ENCODE data around the gene CPLANE1.

The CPLANE1 gene

GRCh38 chr5:37172957-37173356 lies 76.2 kb downstream of the CPLANE1 start:
- TF ChIP-seq MYC (IDR thresholded peaks at IDR 0.05; ENCODE audit: low read depth, low read length) = no peak
- no peak for TF ChIP-seq CTCF (IDR thresholded peaks at IDR 0.05; ENCODE audit: low read depth, low read length)
- no peak for TF ChIP-seq POLR2A (IDR thresholded peaks at IDR 0.05; ENCODE audit: extremely low read depth, insufficient read length)
- no peak for TF ChIP-seq MAX (IDR thresholded peaks at IDR 0.05; ENCODE audit: low read depth, low read length)
- no peak for DNase-seq (ENCODE audit: low read depth)
- H3K4me3 ChIP-seq (ENCODE audit: low read depth, low read length) = no peak overlapping the region

- H3K4me3 ChIP-seq (ENCODE audit: low read depth, low read length) = no peak overlapping the region
- no peak for DNase-seq (ENCODE audit: low read depth)
- TF ChIP-seq CTCF (IDR thresholded peaks at IDR 0.05; ENCODE audit: low read depth, low read length) = no peak
- TF ChIP-seq MYC (IDR thresholded peaks at IDR 0.05; ENCODE audit: low read depth, low read length) = no peak
- TF ChIP-seq POLR2A (IDR thresholded peaks at IDR 0.05; ENCODE audit: extremely low read depth, insufficient read length) = no peak
- no peak for TF ChIP-seq MAX (IDR thresholded peaks at IDR 0.05; ENCODE audit: low read depth, low read length)
Measured at GRCh38 chr5:37170856-37171255, 78.3 kb downstream of the CPLANE1 start.

GRCh38 chr5:37166197-37166596 lies 83.0 kb downstream of the CPLANE1 start:
- DNase-seq (ENCODE audit: low read depth) = no peak
- H3K4me3 ChIP-seq (ENCODE audit: low read depth, low read length) = no peak overlapping the region
- TF ChIP-seq MAX (IDR thresholded peaks at IDR 0.05; ENCODE audit: low read depth, low read length) = no peak
- TF ChIP-seq CTCF (IDR thresholded peaks at IDR 0.05; ENCODE audit: low read depth, low read length) = no peak
- no peak for TF ChIP-seq POLR2A (IDR thresholded peaks at IDR 0.05; ENCODE audit: extremely low read depth, insufficient read length)
- no peak for TF ChIP-seq MYC (IDR thresholded peaks at IDR 0.05; ENCODE audit: low read depth, low read length)

- TF ChIP-seq POLR2A (IDR thresholded peaks at IDR 0.05; ENCODE audit: extremely low read depth, insufficient read length) = no peak
- no peak for TF ChIP-seq MAX (IDR thresholded peaks at IDR 0.05; ENCODE audit: low read depth, low read length)
- TF ChIP-seq MYC (IDR thresholded peaks at IDR 0.05; ENCODE audit: low read depth, low read length) = no peak
- TF ChIP-seq CTCF (IDR thresholded peaks at IDR 0.05; ENCODE audit: low read depth, low read length) = no peak
- no peak overlapping the region for H3K4me3 ChIP-seq (ENCODE audit: low read depth, low read length)
- DNase-seq (ENCODE audit: low read depth) = no peak
Measured at GRCh38 chr5:37165761-37166160, 83.4 kb downstream of the CPLANE1 start.

GRCh38 chr5:37153661-37154060 lies 95.5 kb downstream of the CPLANE1 start:
- no peak overlapping the region for H3K4me3 ChIP-seq (ENCODE audit: low read depth, low read length)
- no peak for DNase-seq (ENCODE audit: low read depth)
- TF ChIP-seq CTCF (IDR thresholded peaks at IDR 0.05; ENCODE audit: low read depth, low read length) (no peak), MYC (IDR thresholded peaks at IDR 0.05; ENCODE audit: low read depth, low read length) (no peak), MAX (IDR thresholded peaks at IDR 0.05; ENCODE audit: low read depth, low read length) (no peak), POLR2A (IDR thresholded peaks at IDR 0.05; ENCODE audit: extremely low read depth, insufficient read length) (no peak)

- DNase-seq (ENCODE audit: low read depth) = no peak
- TF ChIP-seq CTCF (IDR thresholded peaks at IDR 0.05; ENCODE audit: low read depth, low read length) (no peak), POLR2A (IDR thresholded peaks at IDR 0.05; ENCODE audit: extremely low read depth, insufficient read length) (no peak), MAX (IDR thresholded peaks at IDR 0.05; ENCODE audit: low read depth, low read length) (no peak), MYC (IDR thresholded peaks at IDR 0.05; ENCODE audit: low read depth, low read length) (no peak)
Measured at GRCh38 chr5:37146896-37147295, 102.3 kb downstream of the CPLANE1 start.

More at GRCh38 chr5:37146896-37147295, 102.3 kb downstream of the CPLANE1 start:
- no peak overlapping the region for H3K4me3 ChIP-seq (ENCODE audit: low read depth, low read length)
